ENCODE measurements around the gene CNR2.

- TF ChIP-seq BACH2 (CRISPR knock-in tag; IDR thresholded peaks at IDR 0.05; ENCODE audit: borderline replicate concordance) (no peak), GLIS3 (CRISPR knock-in tag; IDR thresholded peaks at IDR 0.05) (no peak), TOX (CRISPR knock-in tag; IDR thresholded peaks at IDR 0.05; ENCODE audit: borderline replicate concordance) (no peak), TCF4 (CRISPR knock-in tag; IDR thresholded peaks at IDR 0.05; ENCODE audit: borderline replicate concordance) (no peak), PPARA (CRISPR knock-in tag; IDR thresholded peaks at IDR 0.05; ENCODE audit: borderline replicate concordance) (no peak), ZNF565 (CRISPR knock-in tag; conservative IDR thresholded peaks at IDR 0.05; ENCODE audit: low read depth) (no peak), ZFP30 (CRISPR knock-in tag; IDR thresholded peaks at IDR 0.05) (no peak), ZNF70 (CRISPR knock-in tag; IDR thresholded peaks at IDR 0.05) (no peak), ZFP3 (CRISPR knock-in tag; IDR thresholded peaks at IDR 0.05) (no peak), RARB (CRISPR knock-in tag; IDR thresholded peaks at IDR 0.05) (no peak), CSDC2 (CRISPR knock-in tag; IDR thresholded peaks at IDR 0.05) (no peak), SNAI2 (CRISPR knock-in tag; IDR thresholded peaks at IDR 0.05) (no peak)
These were observed 33.4 kb downstream of the CNR2 start for GRCh38 chr1:23879809-23880208.

Measured in SK-N-SH treated with all-trans-retinoic acid at 6 μM for 48 hours (cell line).